GM12873 (cell line): ENCODE data around the gene C4BPB.

ENCODE experiments used
- TF ChIP-seq, protein P1 (sequence below): IDR thresholded peaks from 2 replicates; pipeline ENCODE4 v1.5.1; 2012; ENCODE audit warnings: low read depth, mild to moderate bottlenecking, moderate library complexity, low read length, control low read depth; ENCODE audit not compliant: insufficient read depth; ENCODE audit errors: missing control alignments

The C4BPB gene

DNA sequence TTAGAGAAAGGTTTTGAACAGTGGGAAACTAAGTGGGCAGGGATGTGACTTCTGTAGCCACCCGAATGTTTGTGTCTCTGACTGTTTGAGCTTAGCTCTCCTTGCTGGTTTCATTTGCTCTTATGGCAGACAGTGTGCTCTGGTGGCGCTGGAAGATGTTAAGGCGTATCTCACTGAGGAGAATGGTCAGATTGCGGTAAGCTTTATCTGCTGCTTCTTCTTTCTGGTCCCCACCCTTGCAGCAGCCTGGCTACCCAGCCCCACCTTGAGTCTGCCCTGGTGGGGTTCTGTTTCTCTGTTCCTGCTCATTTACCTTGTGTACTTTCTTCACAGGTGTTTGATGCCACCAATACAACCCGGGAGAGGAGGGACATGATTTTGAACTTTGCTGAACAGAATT lies 25.6 kb upstream of the C4BPB start:
- TF ChIP-seq, protein P1, sequence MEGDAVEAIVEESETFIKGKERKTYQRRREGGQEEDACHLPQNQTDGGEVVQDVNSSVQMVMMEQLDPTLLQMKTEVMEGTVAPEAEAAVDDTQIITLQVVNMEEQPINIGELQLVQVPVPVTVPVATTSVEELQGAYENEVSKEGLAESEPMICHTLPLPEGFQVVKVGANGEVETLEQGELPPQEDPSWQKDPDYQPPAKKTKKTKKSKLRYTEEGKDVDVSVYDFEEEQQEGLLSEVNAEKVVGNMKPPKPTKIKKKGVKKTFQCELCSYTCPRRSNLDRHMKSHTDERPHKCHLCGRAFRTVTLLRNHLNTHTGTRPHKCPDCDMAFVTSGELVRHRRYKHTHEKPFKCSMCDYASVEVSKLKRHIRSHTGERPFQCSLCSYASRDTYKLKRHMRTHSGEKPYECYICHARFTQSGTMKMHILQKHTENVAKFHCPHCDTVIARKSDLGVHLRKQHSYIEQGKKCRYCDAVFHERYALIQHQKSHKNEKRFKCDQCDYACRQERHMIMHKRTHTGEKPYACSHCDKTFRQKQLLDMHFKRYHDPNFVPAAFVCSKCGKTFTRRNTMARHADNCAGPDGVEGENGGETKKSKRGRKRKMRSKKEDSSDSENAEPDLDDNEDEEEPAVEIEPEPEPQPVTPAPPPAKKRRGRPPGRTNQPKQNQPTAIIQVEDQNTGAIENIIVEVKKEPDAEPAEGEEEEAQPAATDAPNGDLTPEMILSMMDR: no peak

DNA sequence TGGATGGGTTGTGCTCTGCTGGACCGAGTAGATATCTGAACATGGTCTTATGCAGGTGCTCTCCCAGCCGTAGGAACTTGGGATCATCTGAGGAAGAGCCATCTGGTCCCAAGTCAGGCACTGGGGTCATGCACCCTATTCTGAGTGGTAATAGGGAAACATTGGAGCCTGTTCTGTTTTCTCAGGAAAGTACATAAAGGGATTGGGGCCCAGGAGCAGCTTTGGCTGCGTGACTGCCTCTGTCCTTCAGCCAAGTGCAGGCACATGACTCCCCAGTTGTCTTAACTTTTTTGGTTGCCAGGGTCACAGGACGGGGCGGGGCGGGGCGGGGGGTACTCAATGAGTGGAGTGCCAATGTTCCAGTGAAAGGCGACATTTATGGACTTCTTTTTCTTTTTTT lies 24.1 kb upstream of the C4BPB start:
- TF ChIP-seq, protein P1: no peak

DNA sequence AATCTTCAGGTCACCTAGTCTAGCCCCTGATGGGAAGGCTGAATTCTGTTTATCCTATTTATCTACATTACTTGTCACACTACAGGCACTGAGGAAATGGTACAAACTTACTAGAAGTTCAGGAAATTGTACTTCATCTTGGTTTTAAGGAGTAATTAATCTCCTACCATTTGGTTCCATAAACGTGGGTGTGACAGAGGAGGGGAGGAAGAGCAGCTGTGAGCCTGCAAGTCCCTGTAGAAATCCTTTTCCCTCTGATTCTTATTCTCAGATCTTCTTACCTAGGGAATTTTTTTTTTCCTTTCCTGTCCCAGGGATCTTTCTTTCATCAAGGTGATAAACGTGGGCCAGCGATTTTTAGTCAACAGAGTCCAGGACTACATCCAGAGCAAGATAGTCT lies 21.5 kb upstream of the C4BPB start:
- TF ChIP-seq, protein P1: no peak

DNA sequence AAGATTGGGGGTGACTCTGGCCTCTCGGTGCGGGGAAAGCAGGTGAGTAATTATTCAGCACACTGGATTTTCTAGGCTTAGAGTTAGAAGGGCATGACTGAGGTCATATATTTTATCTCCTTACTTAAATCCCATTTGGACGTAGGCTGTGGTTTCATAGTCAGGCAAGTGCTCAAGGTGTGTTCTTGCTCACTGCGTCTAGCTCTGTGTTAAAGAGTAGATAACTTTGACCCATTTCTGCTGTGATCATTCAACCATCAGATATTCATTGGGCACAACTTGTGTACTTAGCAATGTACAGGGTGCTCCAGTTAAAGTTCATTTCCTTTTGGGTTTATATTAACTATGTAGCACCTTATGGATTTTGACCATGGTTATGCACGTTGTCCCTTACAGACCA lies 21.0 kb upstream of the C4BPB start:
- TF ChIP-seq, protein P1: no peak

DNA sequence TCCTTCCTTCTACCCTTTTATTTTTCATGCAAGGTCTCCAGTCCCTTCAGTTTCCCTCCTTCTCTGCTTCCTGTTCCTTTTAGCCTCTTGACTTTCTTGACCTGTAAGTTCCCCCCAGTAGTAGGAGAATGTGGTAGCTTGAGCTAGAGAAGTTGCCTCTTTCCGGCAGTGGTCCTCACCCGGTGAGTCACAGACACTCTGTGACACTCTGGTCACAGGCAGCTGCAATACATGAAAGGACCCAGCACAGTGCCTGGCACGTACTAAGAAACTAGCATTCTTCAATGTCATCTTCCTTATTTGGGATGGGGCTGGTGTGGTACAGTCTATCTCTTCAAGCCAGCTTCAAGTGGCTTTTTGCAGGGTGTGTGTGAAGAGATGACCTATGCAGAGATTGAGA lies 19.6 kb upstream of the C4BPB start:
- TF ChIP-seq, protein P1: no peak

DNA sequence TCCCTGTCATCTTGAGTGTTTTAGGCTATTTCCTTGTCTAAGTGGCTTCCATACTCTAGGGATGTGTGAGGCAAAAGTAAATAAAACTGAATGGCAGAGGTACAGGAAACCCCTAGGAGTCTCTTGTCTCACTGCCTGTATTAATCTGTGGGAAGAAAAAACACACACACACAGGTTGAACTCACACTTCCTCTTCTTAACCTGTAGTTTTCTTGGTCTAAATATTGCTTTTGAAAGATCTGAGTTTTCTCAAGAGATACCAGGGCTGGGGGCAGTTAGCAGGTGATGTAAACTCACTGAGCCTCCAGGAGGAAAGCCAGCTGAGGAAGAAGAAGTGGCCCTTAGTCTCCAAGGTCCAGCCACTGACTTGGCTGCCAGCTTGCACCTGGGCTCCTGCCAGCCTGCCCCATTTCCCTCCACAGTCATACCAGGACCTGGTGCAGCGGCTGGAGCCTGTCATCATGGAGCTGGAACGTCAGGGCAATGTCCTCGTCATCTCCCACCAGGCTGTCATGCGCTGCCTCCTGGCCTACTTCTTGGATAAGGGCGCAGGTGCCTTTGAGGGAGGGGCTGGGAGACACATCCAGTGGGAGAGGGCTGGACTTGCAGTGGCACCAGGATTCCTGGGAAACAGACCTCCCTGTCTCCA lies 18.7 kb upstream of the C4BPB start:
- TF ChIP-seq, protein P1: no peak

DNA sequence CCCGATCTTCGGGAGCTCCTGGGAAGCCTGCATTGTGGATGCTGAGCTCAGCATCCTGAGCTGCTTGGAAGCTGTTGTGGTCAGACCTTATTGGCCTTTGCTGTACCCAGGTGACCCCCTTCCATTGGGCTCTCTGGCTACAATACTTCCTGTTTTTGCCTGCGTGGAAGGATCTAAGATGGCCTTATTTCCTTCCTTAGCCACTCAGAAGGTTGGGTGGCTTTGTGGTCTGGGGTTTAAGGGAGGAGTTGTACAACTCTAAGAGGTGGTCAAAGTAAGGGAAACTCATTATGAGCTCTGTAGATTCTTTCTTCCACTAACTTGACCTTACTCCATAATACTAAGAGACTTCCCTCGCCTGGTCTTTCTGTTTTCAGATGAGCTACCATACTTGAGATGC lies 17.8 kb upstream of the C4BPB start:
- TF ChIP-seq, protein P1: no peak
